GM21526 (cell line): ENCODE data around the gene CIITA.

Experiments
- ATAC-seq: cut with Tn5 transposase; IDR thresholded peaks from one replicate; pipeline ENCODE4 v1.9.1; 2021; ENCODE audit warnings: moderate library complexity; ENCODE audit not compliant: unreplicated experiment, low FRiP score

Gene CIITA

GRCh38 chr16:10972108-10972818, 95.3 kb downstream of the CIITA start:
- ATAC-seq, result no peak

- no peak for ATAC-seq
Observed at GRCh38 chr16:10972819-10973464, 95.9 kb downstream of the CIITA start.

- ATAC-seq, result no peak
Observed at GRCh38 chr16:10976634-10977033, 99.6 kb downstream of the CIITA start.

DNA sequence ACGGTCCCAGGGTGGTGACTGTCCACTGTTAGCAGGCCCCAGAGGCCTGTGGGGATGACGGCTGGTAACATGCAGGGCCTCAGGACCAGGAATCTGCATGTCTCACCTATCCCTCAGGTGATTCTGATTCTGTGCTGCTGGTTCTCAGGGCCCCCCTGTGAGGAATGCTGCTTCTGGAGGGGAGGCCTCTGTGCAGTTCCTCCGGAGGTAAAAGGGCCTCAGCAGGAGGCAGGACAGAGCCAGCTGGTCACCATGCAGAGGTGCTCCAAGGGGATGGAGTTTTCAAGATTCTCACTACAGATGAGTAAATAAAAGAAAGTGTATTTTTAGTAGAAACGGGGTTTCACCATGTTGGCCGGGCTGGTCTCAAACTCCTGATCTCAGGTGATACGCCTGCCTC, 101.1 kb downstream of the CIITA start:
- no peak for ATAC-seq

- ATAC-seq, result no peak
Observed at GRCh38 chr16:10978871-10979446, 102.0 kb downstream of the CIITA start.

DNA sequence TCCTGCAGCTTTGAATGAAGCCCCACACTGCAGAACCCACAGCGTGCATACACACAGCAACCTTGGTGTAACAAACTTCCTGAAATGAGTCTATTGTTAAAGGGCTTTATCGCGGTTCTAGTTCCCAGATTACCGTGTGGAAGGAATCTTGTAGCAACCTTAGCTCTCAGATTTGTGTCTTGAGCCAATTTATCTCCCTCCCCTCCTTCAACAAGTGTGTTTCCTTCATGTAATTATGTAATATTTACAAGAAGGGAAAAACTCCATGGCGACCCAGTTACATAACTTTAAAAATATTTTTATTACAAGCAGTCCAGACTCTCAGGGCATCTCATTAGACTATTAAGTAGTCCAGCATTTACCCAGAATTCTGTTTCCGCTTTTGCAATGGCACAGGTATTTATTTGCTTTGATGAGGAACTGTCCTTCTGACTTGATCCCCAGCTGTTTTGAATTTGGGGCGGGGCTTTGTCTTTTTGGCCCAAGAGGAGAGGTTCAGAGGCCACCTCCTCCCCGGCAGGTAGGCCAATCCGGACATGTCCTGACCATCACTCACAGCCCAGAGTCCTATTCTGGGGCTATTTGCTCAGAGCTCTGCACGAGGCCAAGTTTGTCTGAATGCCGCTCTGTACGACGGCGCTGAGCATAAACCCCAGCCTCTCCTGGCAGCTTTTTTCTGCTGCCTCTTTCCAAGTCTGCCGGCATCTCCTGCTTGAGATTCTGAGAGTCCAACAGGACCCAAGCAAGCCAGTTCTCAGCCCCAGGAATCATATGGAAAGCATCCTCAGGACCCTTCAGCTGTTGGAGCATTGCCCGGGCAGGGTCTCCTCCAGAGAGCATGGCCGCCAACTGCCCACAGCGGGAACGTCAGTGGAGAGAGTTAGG, 103.0 kb downstream of the CIITA start:
- ATAC-seq, result no peak

GRCh38 chr16:10980813-10981212, 103.8 kb downstream of the CIITA start:
- no peak for ATAC-seq

- ATAC-seq, result peak; percentile 68
Observed at GRCh38 chr16:10981697-10982216, 104.8 kb downstream of the CIITA start.

DNA sequence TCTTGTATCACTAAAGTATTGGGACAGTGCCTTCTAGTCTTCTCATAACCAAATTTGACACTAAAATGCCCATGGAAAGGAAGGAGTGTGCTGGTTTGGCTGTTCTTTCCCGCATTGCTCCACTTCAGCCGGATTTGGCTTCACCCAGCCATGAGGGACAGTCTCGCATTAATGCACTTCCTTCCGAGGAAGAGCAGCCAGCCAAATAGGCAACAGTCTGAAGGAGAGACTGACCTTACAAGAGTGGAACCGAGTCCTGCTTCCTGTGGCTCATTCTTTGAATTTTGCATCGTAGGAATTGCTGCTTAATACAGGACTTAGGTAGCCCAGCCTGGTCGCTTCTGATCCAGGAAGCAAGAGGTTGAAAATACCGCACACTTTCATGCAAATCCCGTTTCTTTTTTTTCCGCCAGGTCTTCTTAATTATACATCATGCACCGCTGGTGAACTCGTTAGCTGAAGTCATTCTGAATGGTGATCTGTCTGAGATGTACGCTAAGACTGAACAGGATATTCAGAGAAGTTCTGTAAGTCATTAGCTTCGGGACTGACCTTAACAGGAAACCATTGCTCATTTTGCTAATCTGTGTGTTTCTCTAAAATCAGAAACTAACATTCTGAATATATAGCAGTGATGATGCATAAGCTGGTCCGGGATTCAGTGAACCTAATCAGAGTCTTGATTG, 105.6 kb downstream of the CIITA start:
- no peak for ATAC-seq

DNA sequence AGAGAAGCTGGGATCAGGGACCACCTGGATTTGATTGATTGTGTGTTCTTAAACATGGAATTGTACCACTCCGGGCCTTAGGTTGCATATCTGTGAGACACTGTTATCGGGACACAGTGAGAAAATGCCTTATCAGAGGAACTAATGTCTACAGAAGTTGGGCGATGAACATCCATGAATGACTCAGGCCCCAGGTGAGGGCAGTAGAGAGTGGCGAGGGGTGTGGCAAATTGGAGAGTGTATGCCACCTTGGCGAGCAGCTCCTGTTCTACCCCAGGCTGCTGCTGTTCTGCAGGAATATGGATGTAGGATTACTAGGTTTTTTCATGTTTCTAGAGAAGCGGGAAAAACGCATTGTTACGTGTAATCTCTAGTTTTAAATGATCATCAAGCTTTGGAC, 106.2 kb downstream of the CIITA start:
- no peak for ATAC-seq

- no peak for ATAC-seq
Observed at GRCh38 chr16:10984509-10984908, 107.5 kb downstream of the CIITA start.
